ENCODE data around the gene ZNF879. TPM values are rescaled to one million over a fixed set of nuclear protein-coding genes. Genes with fewer than 3 reads are reported as not detected.

Gene ZNF879
- total RNA-seq, 4 donors from 2014 or later = 3.9 to 8.6 (median 5.8) TPM

DNA sequence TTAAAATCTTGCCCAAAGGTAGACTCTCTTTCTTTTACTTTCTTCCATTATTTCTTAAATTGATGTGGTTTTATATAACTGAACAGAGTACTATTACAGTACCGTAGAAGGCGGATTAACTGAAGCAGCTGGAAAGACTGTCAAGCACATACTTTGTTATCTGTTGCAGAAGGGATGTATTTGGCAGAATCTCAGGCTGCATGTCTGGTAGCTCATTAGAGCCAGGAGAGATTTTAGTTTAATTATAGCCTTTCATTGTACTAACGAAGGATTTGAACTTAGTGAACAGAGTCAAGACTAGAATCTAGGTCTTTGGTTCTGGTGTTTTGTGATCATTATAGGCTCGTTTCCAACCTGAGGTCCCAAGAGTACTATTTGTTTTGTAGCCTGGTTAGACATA, 57.1 kb downstream of the ZNF879 start:
- Histone ChIP-seq H3K36me3 (peaks cover 21 to 76% of the 10 kb centered on the region in 2 donors), H3K4me1 (no peaks in the 10 kb centered on the region), H3K4me3 (no peak overlapping the region), H3K9me3 (peaks cover 20 to 100% (median 26%) of the 10 kb centered on the region in 3 donors), H3K27me3 (no peaks in the 10 kb centered on the region), H3K27ac (no peak overlapping the region)
- no peak for ATAC-seq
- WGBS, 2 donors (ENCODE audit: low coverage in 1 of 2) = 94 to 100% methylated on average over 4 of the region's 4 CpGs
- TF ChIP-seq POLR2AphosphoS5 (IDR thresholded peaks at IDR 0.05) (no peak), POLR2A (IDR thresholded peaks at IDR 0.05) (no peak), EP300 (IDR thresholded peaks at IDR 0.05) (no peak)
- TF ChIP-seq, protein P1, sequence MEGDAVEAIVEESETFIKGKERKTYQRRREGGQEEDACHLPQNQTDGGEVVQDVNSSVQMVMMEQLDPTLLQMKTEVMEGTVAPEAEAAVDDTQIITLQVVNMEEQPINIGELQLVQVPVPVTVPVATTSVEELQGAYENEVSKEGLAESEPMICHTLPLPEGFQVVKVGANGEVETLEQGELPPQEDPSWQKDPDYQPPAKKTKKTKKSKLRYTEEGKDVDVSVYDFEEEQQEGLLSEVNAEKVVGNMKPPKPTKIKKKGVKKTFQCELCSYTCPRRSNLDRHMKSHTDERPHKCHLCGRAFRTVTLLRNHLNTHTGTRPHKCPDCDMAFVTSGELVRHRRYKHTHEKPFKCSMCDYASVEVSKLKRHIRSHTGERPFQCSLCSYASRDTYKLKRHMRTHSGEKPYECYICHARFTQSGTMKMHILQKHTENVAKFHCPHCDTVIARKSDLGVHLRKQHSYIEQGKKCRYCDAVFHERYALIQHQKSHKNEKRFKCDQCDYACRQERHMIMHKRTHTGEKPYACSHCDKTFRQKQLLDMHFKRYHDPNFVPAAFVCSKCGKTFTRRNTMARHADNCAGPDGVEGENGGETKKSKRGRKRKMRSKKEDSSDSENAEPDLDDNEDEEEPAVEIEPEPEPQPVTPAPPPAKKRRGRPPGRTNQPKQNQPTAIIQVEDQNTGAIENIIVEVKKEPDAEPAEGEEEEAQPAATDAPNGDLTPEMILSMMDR (IDR thresholded peaks at IDR 0.05) = no peak

Other genes with a start within 250 kb of the ZNF879 start
- 10 to 100 TPM; 12.4 to 21.0 (median 18.4) TPM for gene ZNF354B, start 163.9 kb upstream of the ZNF879 start, total RNA-seq
- 10 to 100 TPM in 1 of 4 donors, 1 to 10 TPM in 3; 1.9 to 12.8 (median 3.4) TPM for gene ZFP2, start 127.9 kb upstream of the ZNF879 start, total RNA-seq
- gene ZNF454, start 82.6 kb upstream of the ZNF879 start, total RNA-seq = 1 to 10 TPM; 1.3 to 5.1 (median 3.1) TPM
- gene GRM6, start 28.5 kb upstream of the ZNF879 start, total RNA-seq = not detected
- 10 to 100 TPM in 1 of 4 donors, 1 to 10 TPM in 3; 5.3 to 14.8 (median 6.9) TPM for gene ZNF354C, start 36.6 kb downstream of the ZNF879 start, total RNA-seq

Measured in gastroesophageal sphincter (tissue), 4 donors.